ENCODE data around the gene TMCO4. TPM values are rescaled to one million over a fixed set of nuclear protein-coding genes. Genes with fewer than 3 reads are reported as not detected.

The TMCO4 gene
- total and polyA plus RNA-seq, 2 of the 4 experiments (the other 2 are of a cell fraction), result 7.3 to 8.6 TPM

GRCh38 chr1:19717467-19717866, 82.2 kb downstream of the TMCO4 start:
- TF ChIP-seq NFE2L2 (IDR thresholded peaks at IDR 0.05; ENCODE audit: low read depth, low read length) (no peak), FOS (IDR thresholded peaks at IDR 0.05; ENCODE audit: low read depth, low read length) (no peak), RCOR1 (IDR thresholded peaks at IDR 0.05; ENCODE audit: insufficient replicate concordance, low read length) (no peak), CTCF (conservative IDR thresholded peaks at IDR 0.05; ENCODE audit: low read depth, low read length) (no peak), BHLHE40 (IDR thresholded peaks at IDR 0.05; ENCODE audit: low read depth, low read length) (no peak), USF2 (IDR thresholded peaks at IDR 0.05; ENCODE audit: low read depth, low read length) (no peak), RFX5 (IDR thresholded peaks at IDR 0.05; ENCODE audit: low read depth, low read length) (no peak), CEBPB (IDR thresholded peaks at IDR 0.05; ENCODE audit: low read depth, low read length) (no peak), MXI1 (IDR thresholded peaks at IDR 0.05; ENCODE audit: borderline replicate concordance, low read depth, low read length) (no peak), ELK1 (IDR thresholded peaks at IDR 0.05; ENCODE audit: borderline replicate concordance, low read depth, low read length) (no peak), CHD1 (IDR thresholded peaks at IDR 0.05; ENCODE audit: low read depth, low read length) (no peak), SMC3 (IDR thresholded peaks at IDR 0.05; ENCODE audit: low read depth, low read length) (no peak), POLR2A (IDR thresholded peaks at IDR 0.05; ENCODE audit: low read depth, low read length) (no peak), MAZ (IDR thresholded peaks at IDR 0.05; ENCODE audit: borderline replicate concordance, low read depth, low read length) (no peak), MAFK (IDR thresholded peaks at IDR 0.05; ENCODE audit: low read depth, low read length) (no peak)
- ATAC-seq (ENCODE audit: low read depth), result no peak
- no peak overlapping the region for H2BK5ac ChIP-seq (ENCODE audit: low read depth, low read length, poor library complexity, severe bottlenecking)
- in situ Hi-C loops (cut with MboI; ENCODE audit: low sequenced_read_pairs) (no loop called here), dilution Hi-C loops (cut with HindIII; ENCODE audit: low sequenced_read_pairs, unreplicated experiment) (no loop called here), intact Hi-C loops (cut with micrococcal nuclease) (loop anchor here (5.0 kb wide), 1 partner anchor 435 kb away; no protein-coding TSS in a partner anchor)
- H4K20me1 ChIP-seq (ENCODE audit: insufficient read depth, low read length), result no peaks in the 10 kb centered on the region
- no peak overlapping the region for H4K5ac ChIP-seq (ENCODE audit: low read depth, low read length)
- H3K9ac ChIP-seq (ENCODE audit: low read depth, low read length), result no peak overlapping the region
- no peak overlapping the region for H2AFZ ChIP-seq (replicated peaks; ENCODE audit: low read length, poor library complexity)
- no peak overlapping the region for H3K23ac ChIP-seq (ENCODE audit: low read depth, low read length)
- no peak overlapping the region for H2BK20ac ChIP-seq (ENCODE audit: low read depth, low read length)
- H3K4ac ChIP-seq (ENCODE audit: low read depth, low read length), result no peak overlapping the region
- H2AK9ac ChIP-seq (replicated peaks; ENCODE audit: low read depth, low read length, poor library complexity), result no peak overlapping the region
- BruUV-seq (replicated peaks), result no TSS peak
- no peak overlapping the region for H3K18ac ChIP-seq (ENCODE audit: low read depth, low read length)
- no peaks in the 10 kb centered on the region for H3K9me3 ChIP-seq (ENCODE audit: control insufficient read depth, insufficient read depth, low read length)
- no peaks in the 10 kb centered on the region for H3K4me1 ChIP-seq (ENCODE audit: control insufficient read depth, insufficient read depth, low read length)
- no peak overlapping the region for H3K56ac ChIP-seq (ENCODE audit: extremely low read depth, insufficient read depth, low read length)
- no peaks in the 10 kb centered on the region for H3K79me1 ChIP-seq (ENCODE audit: low read depth in 1 of 2, low read length in 2 of 2)
- H3K27me3 ChIP-seq (ENCODE audit: control insufficient read depth, insufficient read depth, low read length), result no peaks in the 10 kb centered on the region
- H3K4me3 ChIP-seq (ENCODE audit: insufficient read depth, low read depth, low read length), result no peak overlapping the region
- H3K27ac ChIP-seq (ENCODE audit: insufficient read depth, low read length), result no peak overlapping the region
- H3K9me1 ChIP-seq (ENCODE audit: insufficient read depth, low read length), result peaks cover 2% of the 10 kb centered on the region; the same call in 1 of the 2 replicates
- no peak overlapping the region for H3K14ac ChIP-seq (replicated peaks; ENCODE audit: low read depth, low read length)
- H2BK120ac ChIP-seq (ENCODE audit: low read depth, low read length), result no peak overlapping the region
- H3K4me2 ChIP-seq (ENCODE audit: low read depth, low read length), result no peak overlapping the region
- H3K36me3 ChIP-seq (ENCODE audit: control insufficient read depth, insufficient read depth, low read length), result peaks cover 2% of the 10 kb centered on the region
- no peak overlapping the region for H4K91ac ChIP-seq (ENCODE audit: insufficient read depth, low read depth, low read length)
- H4K8ac ChIP-seq (ENCODE audit: low read depth in 2 of 2, low read length in 2 of 2), result no peak overlapping the region
- no peak for DNase-seq
- CTCF ChIA-PET, result no interaction called here
- no peak overlapping the region for H2AK5ac ChIP-seq (ENCODE audit: low read depth, low read length)
- 94% methylated on average over 2 of the region's 6 CpGs; no CpG with 5 or more reads in 1 of the 2 experiments for WGBS, 2 experiments (ENCODE audit: extremely low coverage in 2 of 2, insufficient read length in 1 of 2)
- POLR2A ChIA-PET (ENCODE audit: unreplicated experiment), result no interaction called here
- H2BK15ac ChIP-seq (ENCODE audit: low read depth, low read length), result no peak overlapping the region
